Sigmoid colon (tissue), 7 donors: Measurements from ENCODE around the gene TNPO1. TPM values are rescaled to one million over a fixed set of nuclear protein-coding genes. Genes with fewer than 3 reads are reported as not detected.

Source experiments
- DNase-seq: peaks from one replicate; pipeline ENCODE4 v3.0.0-alpha.2; 2019
- H3K27ac ChIP-seq, 4 donors: fragments of 200-600 bp; sonication (generic); one replicate each; pipeline ENCODE4 v1.5.1; 2016 to 2019; ENCODE audit warnings: mild to moderate bottlenecking in 1 of 4
- H3K27me3 ChIP-seq, 3 donors: fragments of 200-600 bp; sonication (generic); one replicate each; pipeline ENCODE4 v1.5.1; 2019; ENCODE audit warnings: mild to moderate bottlenecking in 1 of 3
- H3K36me3 ChIP-seq, 4 donors: fragments of 200-600 bp; sonication (generic); one replicate each; pipeline ENCODE4 v1.5.1; 2016 to 2019
- H3K4me1 ChIP-seq, 4 donors: fragments of 200-600 bp; sonication (generic); one replicate each; pipeline ENCODE4 v1.5.1; 2017 to 2019
- H3K4me3 ChIP-seq, 4 donors: fragments of 200-600 bp; sonication (generic); one replicate each; pipeline ENCODE4 v1.5.1; 2017 to 2019; ENCODE audit warnings: mild to moderate bottlenecking in 2 of 4, moderate library complexity in 1 of 4
- H3K9me3 ChIP-seq, 4 donors: fragments of 200-600 bp in 3 of 4; sonication (generic) in 3 of 4; one replicate each; pipeline versions ENCODE4 v1.5.1 to v1.6.1; 2013 to 2019
- CTCF ChIP-seq, 4 experiments: fragments of 450-650 bp in 3 of 4; fragments of 200-600 bp in 1 of 4; IDR thresholded peaks; one replicate each; pipeline ENCODE4 v1.5.1; 2016 to 2019; ENCODE audit warnings: antibody characterized with exemption in 4 of 4, mild to moderate bottlenecking in 3 of 4, moderate library complexity in 2 of 4
- EP300 ChIP-seq, 4 donors: sonication (generic); formaldehyde crosslinking; IDR thresholded peaks; one replicate each; pipeline ENCODE4 v1.6.1; 2017; ENCODE audit warnings: antibody characterized with exemption in 4 of 4
- POLR2A ChIP-seq, 2 donors: fragments of 450-650 bp; IDR thresholded peaks; one replicate each; pipeline ENCODE4 v1.6.1; 2016; ENCODE audit warnings: antibody characterized with exemption in 2 of 2, mild to moderate bottlenecking in 2 of 2, moderate library complexity in 2 of 2
- POLR2AphosphoS5 ChIP-seq, 4 donors: sonication (generic); formaldehyde crosslinking; IDR thresholded peaks; one replicate each; pipeline ENCODE4 v1.6.1; 2017; ENCODE audit warnings: antibody characterized with exemption in 4 of 4
- WGBS, 2 donors: extraction: QIAGEN DNeasy Blood & Tissue Kit; methylation state at CpG; one replicate each; pipeline ENCODE4 v1.1.7; 2013; 5-methylcytosine and 5-hydroxymethylcytosine counted together
- intact Hi-C: fragments of 100-400 bp; cut with DNase I; formaldehyde crosslinking; loops from one replicate; pipeline ENCODE4 v1.15.1; 2023
- polyA plus RNA-seq, 3 donors: library from polyadenylated mRNA; stranded (reverse); fragments of 200-250 nt; gene quantifications; one replicate each; pipeline ENCODE4 v1.2.3, GENCODE V29; 2013
- total RNA-seq, 4 donors: library from RNA; depleted of rRNA; stranded (reverse); fragments of >200 nt; gene quantifications; one replicate each; pipeline ENCODE4 v1.1.0, GENCODE V29; 2016
- donor health status: healthy with polysubstance abuse.
- donor health status: Bipolar disorder and iron deficiency.
- donor health status: healthy.

TNPO1 gene
- total and polyA plus RNA-seq, 7 donors = 18.6 to 145 (median 86.2) TPM

GRCh38 chr5:72821776-72822175, 5.3 kb downstream of the TNPO1 start:
- WGBS, 2 donors = 87 to 91% methylated on average over 2 of the region's 2 CpGs
- no peaks in the 10 kb centered on the region for H3K9me3 ChIP-seq
- no peak overlapping the region for H3K4me3 ChIP-seq
- H3K4me1 ChIP-seq = peaks cover 0 to 46% (median 30%) of the 10 kb centered on the region in 4 donors
- H3K36me3 ChIP-seq = no peaks in the 10 kb centered on the region
- no peak overlapping the region for H3K27ac ChIP-seq
- intact Hi-C loops = no loop called here
- DNase-seq = no peak
- TF ChIP-seq POLR2A (IDR thresholded peaks at IDR 0.05) (no peak), EP300 (IDR thresholded peaks at IDR 0.05) (no peak), CTCF (IDR thresholded peaks at IDR 0.05) (no peak), POLR2AphosphoS5 (IDR thresholded peaks at IDR 0.05) (no peak)
- no peaks in the 10 kb centered on the region for H3K27me3 ChIP-seq

GRCh38 chr5:72822944-72823343, 6.5 kb downstream of the TNPO1 start:
- DNase-seq = no peak
- H3K36me3 ChIP-seq = no peaks in the 10 kb centered on the region
- TF ChIP-seq CTCF (IDR thresholded peaks at IDR 0.05) (no peak), EP300 (IDR thresholded peaks at IDR 0.05) (no peak), POLR2A (IDR thresholded peaks at IDR 0.05) (no peak), POLR2AphosphoS5 (IDR thresholded peaks at IDR 0.05) (no peak)
- WGBS, 2 donors = 67 to 85% methylated on average over 2 of the region's 2 CpGs
- no peak overlapping the region for H3K27ac ChIP-seq
- intact Hi-C loops = no loop called here
- no peaks in the 10 kb centered on the region for H3K27me3 ChIP-seq
- H3K4me1 ChIP-seq = peaks cover 0 to 43% (median 28%) of the 10 kb centered on the region in 4 donors
- H3K9me3 ChIP-seq = no peaks in the 10 kb centered on the region
- no peak overlapping the region for H3K4me3 ChIP-seq

GRCh38 chr5:72829707-72830106, 13.2 kb downstream of the TNPO1 start:
- Histone ChIP-seq H3K27ac (no peak overlapping the region), H3K36me3 (no peaks in the 10 kb centered on the region), H3K4me1 (peaks cover 0 to 26% (median 14%) of the 10 kb centered on the region in 4 donors), H3K9me3 (no peaks in the 10 kb centered on the region), H3K4me3 (no peak overlapping the region), H3K27me3 (no peaks in the 10 kb centered on the region)
- intact Hi-C loops = no loop called here
- DNase-seq = no peak
- TF ChIP-seq EP300 (IDR thresholded peaks at IDR 0.05) (no peak), CTCF (IDR thresholded peaks at IDR 0.05) (no peak), POLR2A (IDR thresholded peaks at IDR 0.05) (no peak), POLR2AphosphoS5 (IDR thresholded peaks at IDR 0.05) (no peak)

GRCh38 chr5:72830362-72830761, 13.9 kb downstream of the TNPO1 start:
- intact Hi-C loops = no loop called here

More at GRCh38 chr5:72830362-72830761, 13.9 kb downstream of the TNPO1 start:
- no peak overlapping the region for H3K4me3 ChIP-seq
- H3K36me3 ChIP-seq = no peaks in the 10 kb centered on the region
- peaks cover 0 to 26% (median 14%) of the 10 kb centered on the region in 4 donors for H3K4me1 ChIP-seq
- no peak overlapping the region for H3K27ac ChIP-seq
- H3K9me3 ChIP-seq = no peaks in the 10 kb centered on the region
- DNase-seq = no peak
- TF ChIP-seq EP300 (IDR thresholded peaks at IDR 0.05) (no peak), CTCF (IDR thresholded peaks at IDR 0.05) (no peak), POLR2A (IDR thresholded peaks at IDR 0.05) (no peak), POLR2AphosphoS5 (IDR thresholded peaks at IDR 0.05) (no peak)
- WGBS, 2 donors = 84 to 89% methylated on average over 2 of the region's 2 CpGs
- no peaks in the 10 kb centered on the region for H3K27me3 ChIP-seq
